Loucy (cell line): ENCODE measurements around the gene ALDH1A3.

Experiments used
- EZH2phosphoT487 ChIP-seq: fragments of 200-600 bp; IDR thresholded peaks from 2 replicates; pipeline ENCODE4 v1.6.1; 2018; ENCODE audit warnings: antibody characterized with exemption, mild to moderate bottlenecking, moderate library complexity, borderline replicate concordance
- TF ChIP-seq, protein P1 (sequence below): fragments of 200-600 bp; sonication (generic); conservative IDR thresholded peaks from 2 replicates; pipeline ENCODE4 v1.5.1; 2014; ENCODE audit warnings: mild to moderate bottlenecking, antibody characterized with exemption, low read length

DNA sequence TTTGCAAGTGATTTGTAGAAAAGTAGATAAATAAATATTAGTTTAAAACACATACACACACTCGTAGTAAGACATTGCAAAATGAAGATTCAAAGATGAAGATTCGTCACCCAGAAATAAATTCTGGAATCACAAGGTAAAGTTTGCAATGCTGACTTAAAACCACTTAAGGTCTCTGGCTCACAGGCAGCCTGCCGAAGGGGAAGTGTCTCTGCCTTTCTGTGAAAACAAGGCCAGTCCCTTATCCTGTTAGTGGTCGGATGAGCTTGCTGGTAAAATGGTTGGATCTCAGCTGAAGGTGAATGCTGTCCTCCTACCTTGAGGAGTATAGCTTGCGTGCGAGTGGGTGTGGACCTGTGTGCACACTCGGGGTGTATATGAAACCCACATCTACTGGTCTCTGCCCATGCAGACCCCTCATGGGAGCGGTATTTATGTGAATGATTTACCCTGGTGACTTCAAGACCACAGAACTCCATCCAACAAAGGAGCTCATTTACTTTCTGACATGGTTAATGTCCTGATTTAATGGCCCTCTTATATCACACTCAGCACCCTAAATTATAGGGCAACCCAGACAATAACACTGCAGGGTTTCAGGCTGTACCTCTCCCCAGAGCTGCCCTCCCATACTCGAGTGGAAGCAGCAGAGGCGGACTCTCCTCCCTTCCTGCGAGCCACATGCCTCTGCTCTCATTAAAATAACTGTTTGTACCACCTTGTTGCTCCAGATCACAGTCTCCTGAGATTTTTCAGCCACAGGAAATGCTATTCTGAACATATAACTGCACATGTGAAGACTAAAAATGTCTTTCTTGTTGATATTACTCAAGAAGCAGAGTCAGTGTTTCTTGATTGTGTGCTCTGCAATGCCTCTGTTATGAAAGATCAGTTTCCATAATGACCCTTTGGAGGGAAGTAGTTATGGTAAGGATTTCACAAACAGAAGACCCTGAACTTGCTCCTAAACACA lies 45.9 kb upstream of the ALDH1A3 start:
- TF ChIP-seq, protein P1, sequence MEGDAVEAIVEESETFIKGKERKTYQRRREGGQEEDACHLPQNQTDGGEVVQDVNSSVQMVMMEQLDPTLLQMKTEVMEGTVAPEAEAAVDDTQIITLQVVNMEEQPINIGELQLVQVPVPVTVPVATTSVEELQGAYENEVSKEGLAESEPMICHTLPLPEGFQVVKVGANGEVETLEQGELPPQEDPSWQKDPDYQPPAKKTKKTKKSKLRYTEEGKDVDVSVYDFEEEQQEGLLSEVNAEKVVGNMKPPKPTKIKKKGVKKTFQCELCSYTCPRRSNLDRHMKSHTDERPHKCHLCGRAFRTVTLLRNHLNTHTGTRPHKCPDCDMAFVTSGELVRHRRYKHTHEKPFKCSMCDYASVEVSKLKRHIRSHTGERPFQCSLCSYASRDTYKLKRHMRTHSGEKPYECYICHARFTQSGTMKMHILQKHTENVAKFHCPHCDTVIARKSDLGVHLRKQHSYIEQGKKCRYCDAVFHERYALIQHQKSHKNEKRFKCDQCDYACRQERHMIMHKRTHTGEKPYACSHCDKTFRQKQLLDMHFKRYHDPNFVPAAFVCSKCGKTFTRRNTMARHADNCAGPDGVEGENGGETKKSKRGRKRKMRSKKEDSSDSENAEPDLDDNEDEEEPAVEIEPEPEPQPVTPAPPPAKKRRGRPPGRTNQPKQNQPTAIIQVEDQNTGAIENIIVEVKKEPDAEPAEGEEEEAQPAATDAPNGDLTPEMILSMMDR = no peak
- TF ChIP-seq EZH2phosphoT487 = no peak
